Stomach smooth muscle (tissue), 2 donors: Measurements from ENCODE around the gene EML1.

Source experiments
- H3K27ac ChIP-seq: one replicate; pipeline ENCODE4 v1.7.0; 2013; ENCODE audit warnings: mild to moderate bottlenecking, low read length, inconsistent platforms
- H3K27me3 ChIP-seq, 2 donors: one replicate each; pipeline ENCODE4 v1.7.0; 2013; ENCODE audit warnings: low read length in 2 of 2; ENCODE audit not compliant: insufficient read depth in 2 of 2, control insufficient read depth in 1 of 2
- H3K36me3 ChIP-seq, 2 donors: one replicate each; pipeline ENCODE4 v1.7.0; 2013; ENCODE audit warnings: low read length in 2 of 2; ENCODE audit not compliant: control insufficient read depth in 2 of 2, insufficient read depth in 2 of 2
- H3K4me1 ChIP-seq: one replicate; pipeline ENCODE4 v1.7.0; 2013; ENCODE audit warnings: low read length; ENCODE audit not compliant: control insufficient read depth, insufficient read depth
- H3K4me3 ChIP-seq, 2 donors: one replicate each; pipeline ENCODE4 v1.7.0; 2013; ENCODE audit warnings: low read length in 2 of 2
- H3K9ac ChIP-seq, 2 donors: one replicate each; pipeline ENCODE4 v1.7.0; 2013; ENCODE audit warnings: low read length in 2 of 2, mild to moderate bottlenecking in 1 of 2
- H3K9me3 ChIP-seq, 2 donors: one replicate each; pipeline ENCODE4 v1.7.0; 2013; ENCODE audit warnings: low read length in 2 of 2; ENCODE audit not compliant: control insufficient read depth in 2 of 2
- donor health status: healthy.
- donor health status: Pancreatic carcinoma.

The EML1 gene

GRCh38 chr14:99816642-99817041, 23.4 kb downstream of the EML1 start:
- H3K4me1 ChIP-seq: peaks cover 44% of the 10 kb centered on the region
- no peaks in the 10 kb centered on the region for H3K9me3 ChIP-seq
- H3K27ac ChIP-seq: no peak overlapping the region

GRCh38 chr14:99817331-99817730, 24.1 kb downstream of the EML1 start:
- no peaks in the 10 kb centered on the region for H3K9me3 ChIP-seq
- H3K9ac ChIP-seq: no peak overlapping the region
- no peak overlapping the region for H3K27ac ChIP-seq
- H3K27me3 ChIP-seq: no peaks in the 10 kb centered on the region
- no peak overlapping the region for H3K4me3 ChIP-seq
- H3K4me1 ChIP-seq: peaks cover 45% of the 10 kb centered on the region
- no peaks in the 10 kb centered on the region for H3K36me3 ChIP-seq

More at GRCh38 chr14:99816642-99817041, 23.4 kb downstream of the EML1 start:
- Histone ChIP-seq H3K36me3 (no peaks in the 10 kb centered on the region), H3K4me3 (no peak overlapping the region), H3K9ac (no peak overlapping the region), H3K27me3 (no peaks in the 10 kb centered on the region)

- Histone ChIP-seq H3K4me3 (no peak overlapping the region), H3K36me3 (no peaks in the 10 kb centered on the region), H3K27me3 (no peaks in the 10 kb centered on the region), H3K9ac (no peak overlapping the region), H3K27ac (no peak overlapping the region), H3K4me1 (peaks cover 48% of the 10 kb centered on the region), H3K9me3 (no peaks in the 10 kb centered on the region)
Observed at GRCh38 chr14:99818503-99819036, 25.4 kb downstream of the EML1 start.

- Histone ChIP-seq H3K27me3 (no peaks in the 10 kb centered on the region), H3K4me1 (peaks cover 45% of the 10 kb centered on the region), H3K27ac (no peak overlapping the region), H3K9me3 (no peaks in the 10 kb centered on the region), H3K9ac (no peak overlapping the region), H3K36me3 (peaks cover 0 to 3% of the 10 kb centered on the region in 2 donors), H3K4me3 (peak overlapping the region in 1 of 2 donors; percentile 29)
Observed at GRCh38 chr14:99819514-99819913, 26.3 kb downstream of the EML1 start.

- no peaks in the 10 kb centered on the region for H3K9me3 ChIP-seq
- H3K4me1 ChIP-seq: peaks cover 38% of the 10 kb centered on the region
- H3K27ac ChIP-seq: no peak overlapping the region
- no peak overlapping the region for H3K9ac ChIP-seq
- H3K4me3 ChIP-seq: no peak overlapping the region
- H3K27me3 ChIP-seq: no peaks in the 10 kb centered on the region
- peaks cover 3 to 5% of the 10 kb centered on the region in 2 donors for H3K36me3 ChIP-seq
Observed at GRCh38 chr14:99820702-99821331, 27.6 kb downstream of the EML1 start.

- Histone ChIP-seq H3K9ac (no peak overlapping the region), H3K36me3 (peaks cover 3 to 5% of the 10 kb centered on the region in 2 donors), H3K9me3 (no peaks in the 10 kb centered on the region), H3K4me1 (peaks cover 29% of the 10 kb centered on the region), H3K27me3 (no peaks in the 10 kb centered on the region), H3K27ac (no peak overlapping the region), H3K4me3 (no peak overlapping the region)
Observed at GRCh38 chr14:99821519-99822508, 28.6 kb downstream of the EML1 start.

GRCh38 chr14:99822800-99823455, 29.7 kb downstream of the EML1 start:
- H3K9ac ChIP-seq: no peak overlapping the region
- H3K27ac ChIP-seq: no peak overlapping the region
- H3K27me3 ChIP-seq: no peaks in the 10 kb centered on the region
- H3K9me3 ChIP-seq: no peaks in the 10 kb centered on the region
- H3K4me3 ChIP-seq: peak overlapping the region in 1 of 2 donors; percentile 29
- H3K36me3 ChIP-seq: peaks cover 5% of the 10 kb centered on the region in 2 donors
- peaks cover 31% of the 10 kb centered on the region for H3K4me1 ChIP-seq

- Histone ChIP-seq H3K4me1 (peaks cover 32% of the 10 kb centered on the region), H3K9me3 (no peaks in the 10 kb centered on the region), H3K4me3 (no peak overlapping the region), H3K9ac (no peak overlapping the region), H3K27me3 (no peaks in the 10 kb centered on the region), H3K36me3 (peaks cover 5% of the 10 kb centered on the region in 2 donors), H3K27ac (no peak overlapping the region)
Observed at GRCh38 chr14:99824776-99825175, 31.6 kb downstream of the EML1 start.

GRCh38 chr14:99829450-99829849, 36.2 kb downstream of the EML1 start:
- Histone ChIP-seq H3K36me3 (peaks cover 2 to 5% of the 10 kb centered on the region in 2 donors), H3K4me3 (no peak overlapping the region), H3K9ac (no peak overlapping the region), H3K27me3 (no peaks in the 10 kb centered on the region), H3K4me1 (peaks cover 7% of the 10 kb centered on the region), H3K27ac (no peak overlapping the region), H3K9me3 (no peaks in the 10 kb centered on the region)

GRCh38 chr14:99831303-99831702, 38.1 kb downstream of the EML1 start:
- Histone ChIP-seq H3K4me3 (no peak overlapping the region), H3K27ac (no peak overlapping the region), H3K9ac (no peak overlapping the region), H3K4me1 (peaks cover 7% of the 10 kb centered on the region), H3K9me3 (no peaks in the 10 kb centered on the region), H3K36me3 (peaks cover 0 to 2% of the 10 kb centered on the region in 2 donors), H3K27me3 (no peaks in the 10 kb centered on the region)
